SK-N-SH treated with all-trans-retinoic acid at 6 μM for 48 hours (cell line): ENCODE measurements around the gene CBY3.

Experiments used
- ATAC-seq: fragments of 200-7000 bp; cut with Tn5 transposase; 3 replicates; pipeline ENCODE4 v1.9.1; 2020; ENCODE audit warnings: mild to moderate bottlenecking, moderate library complexity
- ARNTL ChIP-seq: fragments of 450-650 bp; formaldehyde crosslinking; IDR thresholded peaks from 2 replicates; pipeline ENCODE4 v1.5.0; 2020; ENCODE audit warnings: low read depth, mild to moderate bottlenecking, moderate library complexity, borderline replicate concordance
- CREB5 ChIP-seq: fragments of 250-450 bp; sonication (Bioruptor Pico); IDR thresholded peaks from 2 replicates; pipeline ENCODE4 v1.5.1; 2020; ENCODE audit warnings: low read depth, mild to moderate bottlenecking, moderate library complexity
- CSDC2 ChIP-seq: fragments of 250-450 bp; sonication (Bioruptor Pico); IDR thresholded peaks from 2 replicates; pipeline ENCODE4 v1.5.0; 2020; ENCODE audit warnings: mild to moderate bottlenecking, moderate library complexity
- ESRRG ChIP-seq: fragments of 250-450 bp; sonication (Bioruptor Pico); IDR thresholded peaks from 2 replicates; pipeline ENCODE4 v1.6.1; 2021; ENCODE audit warnings: mild to moderate bottlenecking
- GLIS3 ChIP-seq: fragments of 250-450 bp; sonication (Bioruptor Pico); IDR thresholded peaks from 2 replicates; pipeline ENCODE4 v1.5.0; 2020; ENCODE audit warnings: mild to moderate bottlenecking, moderate library complexity
- ISL1 ChIP-seq: fragments of 250-450 bp; sonication (Bioruptor Pico); IDR thresholded peaks from 2 replicates; pipeline ENCODE4 v2.1.2; 2022; ENCODE audit warnings: mild to moderate bottlenecking, moderate library complexity
- OSR1 ChIP-seq: fragments of 250-450 bp; sonication (Bioruptor Pico); IDR thresholded peaks from 2 replicates; pipeline ENCODE4 v1.8.0; 2022; ENCODE audit warnings: moderate library complexity, mild to moderate bottlenecking, inconsistent platforms
- PATZ1 ChIP-seq: fragments of 250-450 bp; sonication (Bioruptor Pico); IDR thresholded peaks from 2 replicates; pipeline ENCODE4 v1.8.0; 2020; ENCODE audit warnings: mild to moderate bottlenecking, moderate library complexity, borderline replicate concordance
- POU6F1 ChIP-seq: fragments of 250-450 bp; sonication (Bioruptor Pico); IDR thresholded peaks from 2 replicates; pipeline ENCODE4 v1.8.0; 2021; ENCODE audit warnings: low read depth, mild to moderate bottlenecking, moderate library complexity, borderline replicate concordance
- PPARA ChIP-seq: fragments of 250-450 bp; sonication (Bioruptor Pico); IDR thresholded peaks from 2 replicates; pipeline ENCODE4 v1.5.0; 2020; ENCODE audit warnings: mild to moderate bottlenecking, borderline replicate concordance
- SNAI2 ChIP-seq: fragments of 250-450 bp; sonication (Bioruptor Pico); IDR thresholded peaks from 2 replicates; pipeline ENCODE4 v1.5.0; 2020; ENCODE audit warnings: mild to moderate bottlenecking, moderate library complexity
- TCF4 ChIP-seq: fragments of 250-450 bp; sonication (Bioruptor Pico); IDR thresholded peaks from 2 replicates; pipeline ENCODE4 v1.8.0; 2021; ENCODE audit warnings: mild to moderate bottlenecking, moderate library complexity, borderline replicate concordance
- TOX ChIP-seq: fragments of 250-450 bp; sonication (Bioruptor Pico); IDR thresholded peaks from 2 replicates; pipeline ENCODE4 v1.8.0; 2021; ENCODE audit warnings: mild to moderate bottlenecking, moderate library complexity, borderline replicate concordance
- ZC3H10 ChIP-seq: fragments of 250-450 bp; sonication (Bioruptor Pico); IDR thresholded peaks from 2 replicates; pipeline ENCODE4 v1.5.1; 2021; ENCODE audit warnings: mild to moderate bottlenecking, moderate library complexity
- ZFP3 ChIP-seq: fragments of 250-450 bp; sonication (Bioruptor Pico); IDR thresholded peaks from 2 replicates; pipeline ENCODE4 v1.5.0; 2020; ENCODE audit warnings: mild to moderate bottlenecking, moderate library complexity
- ZFP30 ChIP-seq: fragments of 450-650 bp; formaldehyde crosslinking; IDR thresholded peaks from 2 replicates; pipeline ENCODE4 v1.5.0; 2022; ENCODE audit warnings: mild to moderate bottlenecking, moderate library complexity
- ZNF565 ChIP-seq: fragments of 450-650 bp; formaldehyde crosslinking; conservative IDR thresholded peaks from 2 replicates; pipeline ENCODE4 v1.5.0; 2020; ENCODE audit warnings: low read depth, mild to moderate bottlenecking, moderate library complexity
- ZNF70 ChIP-seq: fragments of 450-650 bp; formaldehyde crosslinking; IDR thresholded peaks from 2 replicates; pipeline ENCODE4 v1.5.0; 2020; ENCODE audit warnings: mild to moderate bottlenecking, moderate library complexity
- ZNF8 ChIP-seq: fragments of 450-650 bp; formaldehyde crosslinking; IDR thresholded peaks from 2 replicates; pipeline ENCODE4 v1.5.0; 2020; ENCODE audit warnings: mild to moderate bottlenecking, moderate library complexity
- TF ChIP-seq, protein P1 (sequence below): fragments of 250-450 bp; sonication (Bioruptor Pico); IDR thresholded peaks from 2 replicates; pipeline ENCODE4 v1.5.1; 2021; ENCODE audit warnings: mild to moderate bottlenecking, moderate library complexity

CBY3 gene

DNA sequence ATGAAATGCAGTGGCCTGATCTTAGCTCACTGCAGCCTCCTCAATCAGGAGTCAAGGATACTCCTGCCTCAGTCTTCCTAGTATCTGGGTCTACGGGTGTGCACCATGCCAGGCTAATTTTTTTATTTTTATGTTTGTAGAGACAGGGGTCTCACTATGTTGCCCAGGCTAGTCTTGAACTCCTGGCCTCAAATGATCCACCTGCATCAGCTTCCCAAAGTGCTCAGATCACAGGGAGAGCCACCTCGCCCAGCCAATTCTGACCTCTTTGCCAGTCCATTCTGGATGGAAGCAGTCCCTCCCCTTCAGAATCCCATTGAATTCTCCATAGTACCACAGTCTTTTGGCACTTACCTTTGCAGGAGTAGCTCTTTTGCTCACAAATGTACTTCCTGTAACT is 16.3 kb upstream of the CBY3 start:
- TF ChIP-seq GLIS3 (CRISPR knock-in tag): no peak
- no peak for TF ChIP-seq CSDC2 (CRISPR knock-in tag)
- TF ChIP-seq CREB5 (CRISPR knock-in tag): no peak
- TF ChIP-seq ZFP3 (CRISPR knock-in tag): no peak
- no peak for TF ChIP-seq ZFP30 (CRISPR knock-in tag)
- no peak for TF ChIP-seq PATZ1
- no peak for TF ChIP-seq ZNF70 (CRISPR knock-in tag)
- no peak for TF ChIP-seq OSR1 (CRISPR knock-in tag)
- TF ChIP-seq TCF4: no peak
- TF ChIP-seq ISL1 (CRISPR knock-in tag): no peak
- TF ChIP-seq, protein P1, sequence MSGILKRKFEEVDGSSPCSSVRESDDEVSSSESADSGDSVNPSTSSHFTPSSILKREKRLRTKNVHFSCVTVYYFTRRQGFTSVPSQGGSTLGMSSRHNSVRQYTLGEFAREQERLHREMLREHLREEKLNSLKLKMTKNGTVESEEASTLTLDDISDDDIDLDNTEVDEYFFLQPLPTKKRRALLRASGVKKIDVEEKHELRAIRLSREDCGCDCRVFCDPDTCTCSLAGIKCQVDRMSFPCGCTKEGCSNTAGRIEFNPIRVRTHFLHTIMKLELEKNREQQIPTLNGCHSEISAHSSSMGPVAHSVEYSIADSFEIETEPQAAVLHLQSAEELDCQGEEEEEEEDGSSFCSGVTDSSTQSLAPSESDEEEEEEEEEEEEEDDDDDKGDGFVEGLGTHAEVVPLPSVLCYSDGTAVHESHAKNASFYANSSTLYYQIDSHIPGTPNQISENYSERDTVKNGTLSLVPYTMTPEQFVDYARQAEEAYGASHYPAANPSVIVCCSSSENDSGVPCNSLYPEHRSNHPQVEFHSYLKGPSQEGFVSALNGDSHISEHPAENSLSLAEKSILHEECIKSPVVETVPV (CRISPR knock-in tag): no peak
- no peak for TF ChIP-seq ZNF565 (CRISPR knock-in tag)
- TF ChIP-seq ARNTL (CRISPR knock-in tag): no peak
- no peak for TF ChIP-seq TOX (CRISPR knock-in tag)
- TF ChIP-seq ZNF8 (CRISPR knock-in tag): no peak
- TF ChIP-seq ZC3H10 (CRISPR knock-in tag): no peak
- TF ChIP-seq PPARA (CRISPR knock-in tag): no peak
- no peak for TF ChIP-seq POU6F1
- TF ChIP-seq ESRRG (CRISPR knock-in tag): no peak
- no peak for TF ChIP-seq SNAI2 (CRISPR knock-in tag)
- no peak for ATAC-seq

DNA sequence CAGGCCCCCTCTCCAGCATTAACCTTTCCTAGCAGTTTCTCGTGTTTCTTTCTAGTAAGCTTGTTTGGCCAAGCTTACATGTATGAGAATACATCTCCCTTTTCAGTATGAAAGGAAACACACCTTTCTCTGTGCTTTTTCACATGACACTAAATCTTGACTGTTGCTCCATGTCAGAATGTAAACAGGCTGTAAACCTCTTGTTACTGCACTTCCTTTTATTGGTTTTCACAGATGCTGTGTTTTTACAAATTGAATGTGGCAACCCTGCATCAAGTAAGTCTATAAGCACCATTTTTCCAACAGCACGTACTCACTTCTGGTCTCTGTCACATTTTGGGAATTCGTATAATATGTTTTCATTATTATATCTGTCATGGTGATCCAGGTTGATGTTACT is 15.8 kb upstream of the CBY3 start:
- TF ChIP-seq ISL1 (CRISPR knock-in tag) (no peak), ZNF8 (CRISPR knock-in tag) (no peak), OSR1 (CRISPR knock-in tag) (no peak), ESRRG (CRISPR knock-in tag) (no peak), CREB5 (CRISPR knock-in tag) (no peak), POU6F1 (no peak), ZNF565 (CRISPR knock-in tag) (no peak), CSDC2 (CRISPR knock-in tag) (no peak), TOX (CRISPR knock-in tag) (no peak), GLIS3 (CRISPR knock-in tag) (no peak)
- TF ChIP-seq, protein P1 (CRISPR knock-in tag): no peak
- ATAC-seq: no peak
